ENCODE data around the gene MIDN.

MIDN gene

GRCh38 chr19:1287354-1288225 is 39.2 kb downstream of the MIDN start:
- Histone ChIP-seq H4K20me1 (ENCODE audit: insufficient read depth, low read length) (no peaks in the 10 kb centered on the region), H3F3A (ENCODE audit: insufficient read depth, low read length) (no peaks in the 10 kb centered on the region), H3K27ac (ENCODE audit: low read depth, low read length, poor library complexity, severe bottlenecking) (no peak overlapping the region), H3K4me1 (ENCODE audit: insufficient read depth, low read length, severe bottlenecking) (peaks cover 3% of the 10 kb centered on the region), H3K36me3 (ENCODE audit: insufficient read depth, low read length) (no peaks in the 10 kb centered on the region), H3K9ac (ENCODE audit: low read length) (no peak overlapping the region), H2AFZ (ENCODE audit: low read length) (no peak overlapping the region), H3K4me3 (ENCODE audit: low read depth, low read length, poor library complexity, severe bottlenecking) (no peak overlapping the region), H3K9me2 (ENCODE audit: low read depth, low read length) (no peaks in the 10 kb centered on the region), H3K9me3 (ENCODE audit: low read length) (no peaks in the 10 kb centered on the region), H3K4me2 (ENCODE audit: low read length) (no peak overlapping the region), H3K27me3 (ENCODE audit: insufficient read depth, low read length) (0 out of 2 replicates have a peak, but pooled peaks cover 17% of the 10 kb centered on the region), H3K79me2 (ENCODE audit: insufficient read depth, low read length) (no peaks in the 10 kb centered on the region)
- TF ChIP-seq EZH2 (IDR thresholded peaks at IDR 0.05; ENCODE audit: borderline replicate concordance, low read length) (no peak), CTCF (IDR thresholded peaks at IDR 0.05; ENCODE audit: low read length) (no peak)

- no peak overlapping the region for H3K27ac ChIP-seq (ENCODE audit: low read depth, low read length, poor library complexity, severe bottlenecking)
- H3K79me2 ChIP-seq (ENCODE audit: insufficient read depth, low read length): no peaks in the 10 kb centered on the region
- no peaks in the 10 kb centered on the region for H4K20me1 ChIP-seq (ENCODE audit: insufficient read depth, low read length)
- H3K36me3 ChIP-seq (ENCODE audit: insufficient read depth, low read length): no peaks in the 10 kb centered on the region
- H3K4me2 ChIP-seq (ENCODE audit: low read length): no peak overlapping the region
- no peaks in the 10 kb centered on the region for H3K9me2 ChIP-seq (ENCODE audit: low read depth, low read length)
- no peak overlapping the region for H3K4me3 ChIP-seq (ENCODE audit: low read depth, low read length, poor library complexity, severe bottlenecking)
- H3K4me1 ChIP-seq (ENCODE audit: insufficient read depth, low read length, severe bottlenecking): peaks cover 3% of the 10 kb centered on the region
- 0 out of 2 replicates have a peak, but pooled peaks cover 17% of the 10 kb centered on the region for H3K27me3 ChIP-seq (ENCODE audit: insufficient read depth, low read length)
- H2AFZ ChIP-seq (ENCODE audit: low read length): no peak overlapping the region
- H3F3A ChIP-seq (ENCODE audit: insufficient read depth, low read length): no peaks in the 10 kb centered on the region
- H3K9me3 ChIP-seq (ENCODE audit: low read length): no peaks in the 10 kb centered on the region
- no peak overlapping the region for H3K9ac ChIP-seq (ENCODE audit: low read length)
- no peak for TF ChIP-seq CTCF (IDR thresholded peaks at IDR 0.05; ENCODE audit: low read length)
- no peak for TF ChIP-seq EZH2 (IDR thresholded peaks at IDR 0.05; ENCODE audit: borderline replicate concordance, low read length)
These were observed 39.8 kb downstream of the MIDN start for GRCh38 chr19:1288226-1288612.

GRCh38 chr19:1288833-1289685 is 40.7 kb downstream of the MIDN start:
- no peak overlapping the region for H2AFZ ChIP-seq (ENCODE audit: low read length)
- H4K20me1 ChIP-seq (ENCODE audit: insufficient read depth, low read length): no peaks in the 10 kb centered on the region
- H3K4me3 ChIP-seq (ENCODE audit: low read depth, low read length, poor library complexity, severe bottlenecking): no peak overlapping the region
- H3K4me2 ChIP-seq (ENCODE audit: low read length): no peak overlapping the region
- no peaks in the 10 kb centered on the region for H3K36me3 ChIP-seq (ENCODE audit: insufficient read depth, low read length)
- H3K27me3 ChIP-seq (ENCODE audit: insufficient read depth, low read length): 0 out of 2 replicates have a peak, but pooled peaks cover 17% of the 10 kb centered on the region
- H3K79me2 ChIP-seq (ENCODE audit: insufficient read depth, low read length): no peaks in the 10 kb centered on the region
- H3K9me2 ChIP-seq (ENCODE audit: low read depth, low read length): no peaks in the 10 kb centered on the region
- H3F3A ChIP-seq (ENCODE audit: insufficient read depth, low read length): no peaks in the 10 kb centered on the region
- TF ChIP-seq CTCF (IDR thresholded peaks at IDR 0.05; ENCODE audit: low read length) (no peak), EZH2 (IDR thresholded peaks at IDR 0.05; ENCODE audit: borderline replicate concordance, low read length) (no peak)
- no peaks in the 10 kb centered on the region for H3K9me3 ChIP-seq (ENCODE audit: low read length)
- no peak overlapping the region for H3K9ac ChIP-seq (ENCODE audit: low read length)
- no peak overlapping the region for H3K27ac ChIP-seq (ENCODE audit: low read depth, low read length, poor library complexity, severe bottlenecking)
- peaks cover 3% of the 10 kb centered on the region for H3K4me1 ChIP-seq (ENCODE audit: insufficient read depth, low read length, severe bottlenecking)
